Stimulated activated CD8-positive, alpha-beta memory T cell treated with anti-CD3 and anti-CD28 coated beads, Interleukin-12 subunit alpha, Interleukin-12 subunit beta, amount 100 ng/mL, for 24 hours (primary cell): ENCODE measurements around the gene ANO2.
"Not testable (repeated sequence)": the region's sequence is repeated elsewhere in the genome, so short reads cannot be mapped to it uniquely, and the experiment has no call there.

ENCODE experiments used
- DNase-seq: peaks from one replicate; pipeline ENCODE4 v3.0.0-alpha.2; 2020; ENCODE audit errors: extremely low read depth

ANO2 gene

DNA sequence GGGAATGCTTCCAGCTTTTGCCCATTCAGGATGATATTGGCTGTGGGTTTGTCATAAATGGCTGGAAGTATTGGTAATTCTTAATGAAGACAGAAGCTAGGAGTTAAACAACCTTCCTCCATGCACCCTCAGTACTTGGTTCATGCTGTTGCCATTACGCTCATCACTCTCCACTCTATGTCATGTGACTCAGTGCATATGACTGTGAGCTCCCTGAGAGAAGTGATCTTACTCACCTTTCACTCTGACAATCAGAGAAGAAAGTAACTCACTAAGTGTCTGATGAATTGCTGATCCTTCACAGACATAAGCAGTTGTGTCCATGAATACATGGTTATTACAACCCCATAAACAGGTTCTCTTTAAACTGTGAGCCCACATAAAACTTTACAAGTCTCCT lies 275.4 kb downstream of the ANO2 start:
- DNase-seq: not testable (repeated sequence)

DNA sequence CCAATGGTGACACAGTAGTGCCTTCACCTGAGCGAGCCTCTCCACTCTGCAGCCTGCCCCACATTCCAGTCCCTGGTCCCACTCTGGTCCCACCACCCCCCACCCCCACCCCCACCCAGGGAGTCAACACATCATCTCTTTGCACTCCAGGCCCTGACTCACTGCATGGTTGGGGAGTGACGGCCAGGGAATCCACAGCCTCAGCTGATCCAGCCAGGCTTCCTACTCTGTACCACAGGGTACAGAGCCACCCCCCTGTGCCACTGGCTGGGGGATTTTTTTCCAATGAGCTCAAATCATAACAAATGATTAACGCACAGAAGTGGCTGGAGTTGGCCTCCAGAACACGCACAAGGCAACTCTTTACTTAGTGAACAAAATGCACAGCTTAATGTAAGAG lies 279.4 kb downstream of the ANO2 start:
- DNase-seq: no peak

DNA sequence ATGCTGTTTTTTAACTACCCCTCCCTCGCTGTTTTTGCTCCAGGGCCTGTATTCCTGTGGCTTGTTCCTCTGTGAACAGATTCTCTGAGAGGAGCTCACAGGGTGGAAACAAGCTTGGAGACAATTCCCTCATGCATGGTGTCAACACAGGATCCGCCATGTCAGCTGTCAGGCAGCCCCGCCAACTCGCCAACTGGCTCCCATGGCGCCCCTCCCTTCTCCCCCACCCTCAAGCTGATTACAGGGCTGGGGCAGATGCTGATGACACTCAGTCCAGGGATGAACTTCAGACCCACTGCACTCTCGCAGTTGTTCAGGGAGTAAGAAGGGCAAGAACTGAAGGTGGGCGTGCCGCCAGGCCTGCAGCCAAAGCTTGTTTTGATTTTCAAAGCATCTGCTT lies 283.2 kb downstream of the ANO2 start:
- DNase-seq: no peak

DNA sequence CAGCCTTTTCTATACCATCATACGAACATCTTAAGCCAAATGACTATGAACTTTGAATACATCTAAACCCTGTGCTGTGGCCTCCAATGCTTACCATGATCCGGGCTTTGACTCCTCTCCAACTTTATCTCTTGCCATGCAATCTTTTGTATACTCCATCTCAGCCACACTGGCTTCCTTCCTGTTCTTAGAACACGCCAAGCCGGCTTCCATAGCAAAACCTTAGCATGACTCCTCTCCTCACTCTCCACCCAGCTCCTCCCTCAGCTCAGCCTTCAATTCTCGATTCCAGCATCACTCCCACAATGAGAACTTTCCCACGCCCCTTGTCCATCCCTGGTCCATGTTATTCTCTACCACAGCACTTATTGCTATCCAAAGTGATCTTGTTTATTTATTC lies 284.8 kb downstream of the ANO2 start:
- DNase-seq: no peak

DNA sequence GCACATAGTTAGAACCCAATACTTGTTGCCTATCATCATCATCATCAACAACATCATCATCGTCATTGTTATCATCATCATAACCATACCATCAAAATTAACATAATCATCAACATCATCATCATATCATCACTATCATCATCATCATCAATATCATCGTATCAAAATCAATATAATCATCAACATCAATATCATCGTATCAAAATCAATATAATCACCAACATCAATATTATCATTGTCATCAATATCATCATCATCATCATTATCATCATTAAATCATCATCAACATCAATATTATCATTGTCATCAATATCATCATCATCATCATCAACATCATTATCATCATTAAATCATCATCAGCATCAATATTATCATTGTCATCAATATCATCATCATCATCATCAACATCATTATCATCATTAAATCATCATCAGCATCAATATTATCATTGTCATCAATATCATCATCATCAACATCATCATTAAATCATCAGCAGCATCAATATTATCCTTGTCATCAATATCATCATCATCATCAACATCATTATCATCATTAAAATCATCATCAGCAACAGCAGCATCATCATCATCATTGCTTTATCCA lies 286.6 kb downstream of the ANO2 start:
- not testable (repeated sequence) for DNase-seq

DNA sequence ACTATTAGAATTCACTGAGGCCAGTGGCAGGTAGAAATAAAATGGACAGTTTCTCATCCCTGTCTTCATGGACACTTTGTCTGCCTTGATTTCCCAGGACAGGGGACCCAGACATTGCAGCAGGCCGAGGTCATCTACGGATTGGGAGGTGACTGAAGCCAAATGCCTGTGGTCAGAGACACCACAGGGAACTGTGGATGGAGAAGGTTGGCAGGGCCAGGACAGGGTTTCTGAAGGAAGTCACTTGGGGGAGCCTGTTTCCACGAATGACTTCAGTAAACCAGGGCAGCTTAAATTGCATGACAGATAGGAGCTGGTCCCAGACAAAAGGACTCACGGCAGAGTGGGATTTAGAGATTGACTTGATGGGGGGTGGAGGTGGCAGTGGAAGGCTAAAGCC lies 288.2 kb downstream of the ANO2 start:
- no peak for DNase-seq

DNA sequence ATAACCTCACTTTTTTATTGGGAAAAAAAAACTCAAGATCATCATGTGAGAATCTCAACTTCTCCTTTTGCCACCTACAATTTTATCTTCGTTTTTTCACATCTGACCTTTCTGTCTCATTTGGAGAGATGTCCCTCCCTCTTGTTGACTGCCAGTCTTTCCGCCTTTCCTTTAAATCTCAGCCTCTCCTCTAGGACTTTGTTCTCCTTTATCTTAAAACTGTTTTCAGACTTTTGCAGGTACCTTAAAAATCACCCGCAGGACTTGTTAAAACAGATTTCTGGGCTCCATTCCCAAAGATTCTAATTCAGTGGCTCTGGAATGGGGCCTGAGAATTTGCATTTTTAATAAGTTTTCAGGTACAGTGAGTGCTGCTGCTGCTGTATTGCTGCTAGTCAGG lies 289.9 kb downstream of the ANO2 start:
- DNase-seq: no peak

DNA sequence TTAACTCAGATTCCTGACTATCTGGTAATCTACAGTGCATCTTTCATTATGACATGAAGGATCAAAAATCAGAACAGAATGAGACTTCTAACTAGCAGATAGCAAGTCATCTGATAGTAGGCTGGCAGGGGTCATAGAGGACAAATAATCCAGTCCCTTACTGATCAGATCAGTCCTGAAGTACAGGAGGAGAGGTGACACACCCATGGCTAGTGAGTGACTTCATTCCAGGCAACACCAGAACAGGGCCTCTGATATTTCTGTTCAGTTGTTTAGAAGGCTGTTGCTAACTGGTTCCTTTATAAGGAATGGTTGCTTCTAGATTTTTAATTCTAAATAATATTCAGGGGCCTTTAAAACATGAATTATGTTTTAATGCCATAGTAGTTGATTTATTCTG lies 291.0 kb downstream of the ANO2 start:
- no peak for DNase-seq

DNA sequence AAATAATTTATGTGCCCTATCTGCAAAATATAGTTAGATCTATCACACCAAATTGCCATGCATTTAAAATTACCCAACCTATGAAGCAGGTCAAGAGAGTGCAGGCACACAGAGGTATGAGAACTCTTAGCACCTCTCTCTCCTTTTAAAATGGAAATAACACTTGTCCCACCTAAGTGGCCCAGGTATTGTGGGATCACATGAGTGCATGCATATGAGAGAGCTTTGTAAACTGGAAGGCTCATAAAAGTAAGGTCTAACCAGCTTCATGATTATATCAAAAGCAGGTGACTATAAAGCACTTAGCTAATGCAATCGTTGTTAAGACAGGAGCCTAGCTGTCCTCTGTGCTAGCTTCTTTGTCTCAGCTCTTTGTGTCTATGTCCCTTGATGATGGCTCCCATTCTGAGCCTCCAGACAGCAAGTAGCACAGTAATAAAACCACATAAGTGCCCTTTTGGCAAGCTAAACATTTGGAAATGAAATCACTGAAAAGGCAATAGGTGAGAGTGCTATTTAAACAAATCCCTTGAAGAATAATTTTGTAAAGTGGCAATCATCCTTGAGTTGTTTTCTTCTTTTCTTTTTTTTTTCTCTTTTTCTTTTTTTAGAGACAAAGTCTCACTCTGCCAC lies 294.1 kb downstream of the ANO2 start:
- no peak for DNase-seq

DNA sequence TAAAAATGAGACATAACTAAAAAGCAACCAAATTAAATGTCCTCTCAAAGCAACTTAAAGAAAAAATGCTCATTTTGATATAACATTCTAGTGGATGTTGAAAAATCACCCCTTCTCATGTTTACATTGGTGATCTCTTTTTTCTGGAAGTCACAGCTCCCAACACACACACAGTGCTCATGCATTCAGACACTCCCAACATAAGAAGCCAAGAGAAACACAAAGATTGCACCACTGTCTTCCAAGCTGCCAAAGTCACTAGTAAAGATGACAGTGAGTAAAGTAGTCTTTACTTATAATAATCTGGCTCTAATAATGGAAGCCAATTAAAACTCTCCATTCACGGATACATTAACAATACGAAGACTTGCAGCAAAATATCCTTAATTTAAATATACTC lies 294.8 kb downstream of the ANO2 start:
- no peak for DNase-seq

DNA sequence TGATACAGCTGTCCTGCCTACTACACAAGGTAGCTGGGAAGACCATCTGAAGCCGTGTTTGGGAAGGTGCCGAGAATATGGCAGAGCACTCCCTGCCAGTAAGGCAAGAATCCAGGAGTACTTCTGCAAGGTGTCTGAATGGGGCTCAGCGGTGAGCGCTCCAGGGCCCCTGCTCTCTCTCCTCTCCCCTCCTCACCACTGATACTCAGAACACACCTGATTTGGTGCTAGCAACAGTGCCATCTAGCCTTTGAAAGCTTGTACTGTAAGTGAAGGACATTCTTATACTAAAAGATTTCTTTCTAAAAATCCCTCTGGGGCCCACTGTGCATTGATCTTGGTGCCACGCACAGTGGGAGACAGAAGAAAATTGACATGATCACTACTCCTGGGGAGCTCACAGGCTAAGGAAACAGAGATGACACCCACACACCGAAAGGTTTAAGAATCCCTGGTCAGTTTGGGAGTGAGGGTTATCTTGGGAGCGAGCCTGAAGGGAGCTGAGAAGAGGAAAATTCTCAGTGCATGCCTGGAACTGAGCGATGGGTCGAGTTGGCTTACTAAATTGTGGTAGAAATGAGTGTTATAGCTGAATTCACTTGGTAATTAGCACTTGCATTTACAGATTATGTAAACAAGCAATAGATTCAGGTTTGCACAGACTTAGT lies 296.2 kb downstream of the ANO2 start:
- no peak for DNase-seq

DNA sequence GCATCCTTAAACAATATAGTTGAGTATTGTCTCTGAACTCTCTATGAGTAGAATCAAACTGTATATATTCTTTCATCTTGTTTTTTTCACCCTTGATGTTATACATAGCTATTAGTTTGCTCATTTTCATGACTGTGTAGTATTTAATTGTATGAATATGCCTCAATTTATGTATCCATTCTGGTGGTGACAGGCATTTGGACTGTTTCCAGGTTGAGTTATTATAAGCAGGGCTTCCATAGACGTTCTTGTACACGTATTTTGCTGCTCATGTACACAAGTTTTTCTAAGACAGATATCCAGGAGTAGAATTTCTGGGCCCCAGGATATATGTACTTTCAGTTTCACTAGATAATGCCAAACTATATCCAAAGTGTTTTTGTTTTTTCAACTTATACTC lies 301.8 kb downstream of the ANO2 start:
- no peak for DNase-seq

DNA sequence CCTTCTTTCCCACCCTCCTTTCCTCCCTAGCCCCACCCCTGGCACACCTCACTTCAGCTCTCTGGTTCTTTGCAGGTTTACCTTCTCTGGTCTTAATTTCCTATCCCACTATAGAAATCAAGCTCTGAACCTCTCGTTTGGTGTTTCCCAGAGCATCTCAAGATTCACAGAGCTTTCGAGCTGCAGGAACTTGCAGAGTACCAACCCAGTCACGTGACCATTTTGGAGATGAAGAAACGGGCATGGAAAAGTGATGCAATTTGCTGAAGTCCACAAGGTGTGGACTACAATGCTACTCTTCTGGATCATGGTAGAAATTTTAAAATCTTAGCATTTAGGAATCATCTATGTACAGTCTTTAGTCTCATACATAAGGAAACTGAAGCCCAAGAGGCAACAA lies 307.4 kb downstream of the ANO2 start:
- no peak for DNase-seq

DNA sequence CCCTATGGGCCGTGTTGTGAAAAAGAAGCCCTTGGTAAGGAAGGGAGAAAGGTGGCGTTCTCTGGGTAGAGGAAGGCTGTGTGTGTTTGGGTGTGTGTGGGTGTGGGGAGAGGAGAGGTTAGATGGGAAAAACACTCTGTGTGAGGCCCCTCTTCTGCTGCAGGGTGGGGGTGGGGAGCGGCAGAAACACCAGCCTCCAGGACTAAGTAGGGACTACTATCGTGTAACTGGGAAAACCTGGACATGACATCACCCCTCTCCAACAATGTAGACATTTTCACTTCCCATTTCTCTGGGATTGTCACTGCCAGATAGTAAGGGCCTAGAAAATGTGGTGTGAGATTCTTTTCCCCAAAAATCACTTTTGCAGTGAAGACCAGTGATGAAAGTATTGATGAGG lies 308.2 kb downstream of the ANO2 start:
- no peak for DNase-seq

DNA sequence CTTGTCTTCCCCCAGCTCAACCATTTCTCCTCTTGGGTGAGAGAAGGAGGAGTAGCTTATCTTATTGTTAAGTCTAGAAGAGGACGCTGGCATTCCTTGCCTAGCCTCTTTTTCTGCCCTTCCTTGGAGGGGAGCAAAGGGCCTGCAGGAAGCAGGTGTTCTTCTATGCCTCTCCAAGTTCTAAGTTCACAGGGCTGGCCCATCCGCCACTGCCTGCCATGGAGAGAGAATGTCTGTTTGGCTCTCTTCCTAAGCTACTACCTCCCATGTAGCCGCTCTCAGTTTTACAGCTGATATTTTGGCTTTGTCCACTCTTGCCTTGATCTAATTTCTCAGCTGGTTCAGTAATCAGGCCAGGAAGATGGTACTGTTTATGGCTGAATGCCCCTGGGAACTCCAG lies 312.0 kb downstream of the ANO2 start:
- DNase-seq: no peak

DNA sequence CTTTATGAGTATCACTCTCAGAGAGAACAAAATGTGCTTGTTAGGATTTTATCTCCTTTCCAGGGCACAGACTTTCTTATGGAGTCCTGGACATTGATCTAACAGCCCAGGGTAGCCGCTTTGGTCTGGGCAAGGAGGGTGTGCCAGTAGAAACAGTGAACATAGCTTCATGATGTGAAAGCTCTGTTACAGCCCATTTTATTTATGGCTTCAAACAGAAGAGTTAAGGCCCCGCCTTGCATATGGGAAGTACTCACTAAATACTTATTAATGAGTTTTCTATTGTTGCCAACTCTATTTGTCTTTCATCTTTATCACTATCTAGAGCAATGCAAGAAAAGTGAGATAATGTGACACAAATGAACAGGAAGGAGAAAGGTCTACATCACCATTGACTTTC lies 312.6 kb downstream of the ANO2 start:
- DNase-seq: no peak

DNA sequence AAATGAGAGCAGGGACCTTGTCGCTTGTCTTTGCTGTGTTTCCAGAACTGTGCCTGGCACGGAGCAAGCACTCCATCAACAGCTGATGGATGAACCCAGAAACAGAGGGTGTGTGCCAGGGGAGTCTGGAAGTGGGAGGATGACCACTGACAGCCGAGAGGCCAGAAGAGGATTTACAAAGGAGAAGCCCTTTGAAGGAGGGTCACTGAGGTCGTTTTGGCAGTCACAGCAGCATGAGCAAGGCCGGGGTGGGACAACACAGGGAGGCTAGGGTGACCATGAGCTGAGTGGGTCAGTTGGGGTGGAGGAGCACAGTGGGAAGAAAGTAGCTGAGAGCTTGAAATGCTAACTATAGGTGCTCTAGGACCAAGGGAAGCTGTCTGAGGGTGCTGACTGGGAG lies 313.6 kb downstream of the ANO2 start:
- DNase-seq: no peak

DNA sequence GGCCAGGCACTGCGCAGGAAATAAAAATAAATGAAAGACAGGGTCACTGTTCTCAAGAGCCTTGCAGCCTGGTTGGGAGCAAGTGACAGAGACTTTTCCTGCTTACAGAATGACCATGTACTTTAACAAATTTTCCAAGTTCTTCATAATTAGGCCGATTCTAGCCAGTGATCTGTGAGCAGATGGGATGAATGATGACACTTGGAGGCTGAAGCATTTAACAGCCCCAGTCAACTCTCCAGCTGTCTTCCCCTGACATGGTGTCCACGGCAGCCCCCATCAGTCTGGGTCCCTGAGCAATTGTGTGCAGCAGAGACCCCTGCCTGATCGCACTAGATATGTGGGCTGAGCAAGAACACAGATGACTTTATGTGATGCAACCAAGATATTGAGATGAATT lies 314.3 kb downstream of the ANO2 start:
- DNase-seq: no peak

DNA sequence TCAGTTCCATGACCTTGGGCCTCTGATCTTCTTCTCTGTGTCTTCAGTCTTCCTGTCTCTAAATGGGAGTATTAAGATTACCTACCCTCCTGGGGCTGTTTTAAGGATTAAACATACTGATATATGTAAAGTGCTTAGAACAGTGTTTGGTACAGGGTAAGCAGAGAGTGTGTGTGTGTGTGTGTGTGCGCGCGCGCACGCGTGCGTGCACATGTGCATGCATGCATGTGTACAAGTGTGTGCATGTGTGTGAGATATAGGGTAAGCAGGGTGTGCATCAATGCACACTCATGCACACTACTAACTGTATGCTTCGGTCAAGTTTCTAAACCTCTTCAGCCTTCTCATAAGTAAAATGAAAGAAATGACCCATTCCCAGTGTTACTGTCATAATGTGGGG lies 316.6 kb downstream of the ANO2 start:
- no peak for DNase-seq

DNA sequence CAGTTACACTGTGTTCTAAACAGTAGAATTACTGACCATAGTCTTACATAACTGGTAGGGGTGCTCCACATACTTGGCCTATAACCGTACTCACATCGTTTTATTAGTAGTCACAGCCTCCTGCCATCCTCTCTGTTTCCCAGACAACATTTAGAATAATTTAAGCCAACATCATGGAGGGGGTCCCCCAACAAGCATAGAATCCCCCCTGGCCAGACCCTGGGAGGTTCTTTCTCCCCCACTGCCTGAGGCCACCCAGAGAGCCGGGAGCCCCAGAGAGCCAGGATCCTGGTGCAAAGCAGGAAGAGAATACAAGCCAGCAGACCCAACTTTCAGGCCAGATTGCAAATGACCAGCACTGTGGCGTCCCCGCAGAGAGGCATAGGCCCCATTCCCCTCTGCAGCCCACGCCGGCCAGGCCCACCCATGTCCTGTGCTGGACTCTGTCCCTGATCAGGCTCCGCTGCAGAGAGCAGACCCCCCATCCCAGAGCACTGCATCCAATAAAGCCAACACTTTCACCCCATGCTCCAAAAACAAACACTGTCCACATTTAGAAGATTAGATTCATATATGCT lies 317.9 kb downstream of the ANO2 start:
- DNase-seq: no peak

DNA sequence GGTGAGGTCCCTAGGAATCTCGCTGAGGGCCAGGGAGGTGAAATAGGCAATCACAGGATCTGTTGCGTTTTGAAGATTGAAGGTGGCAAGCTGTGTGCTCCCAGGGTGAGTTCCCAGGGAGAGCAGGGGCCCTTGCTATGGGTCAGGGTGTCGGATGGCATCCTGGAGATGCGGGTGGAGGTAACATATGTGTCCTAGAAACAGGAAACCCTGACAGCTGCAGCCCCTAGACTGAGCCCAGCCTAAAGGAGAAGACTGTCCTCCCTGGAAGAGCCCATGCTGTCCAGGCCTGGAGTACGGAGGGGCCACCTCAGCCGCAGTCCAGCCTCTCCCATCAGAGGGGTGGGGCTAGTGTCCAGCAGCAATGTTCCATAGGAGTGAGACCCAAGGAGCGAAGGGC lies 318.9 kb downstream of the ANO2 start:
- no peak for DNase-seq

DNA sequence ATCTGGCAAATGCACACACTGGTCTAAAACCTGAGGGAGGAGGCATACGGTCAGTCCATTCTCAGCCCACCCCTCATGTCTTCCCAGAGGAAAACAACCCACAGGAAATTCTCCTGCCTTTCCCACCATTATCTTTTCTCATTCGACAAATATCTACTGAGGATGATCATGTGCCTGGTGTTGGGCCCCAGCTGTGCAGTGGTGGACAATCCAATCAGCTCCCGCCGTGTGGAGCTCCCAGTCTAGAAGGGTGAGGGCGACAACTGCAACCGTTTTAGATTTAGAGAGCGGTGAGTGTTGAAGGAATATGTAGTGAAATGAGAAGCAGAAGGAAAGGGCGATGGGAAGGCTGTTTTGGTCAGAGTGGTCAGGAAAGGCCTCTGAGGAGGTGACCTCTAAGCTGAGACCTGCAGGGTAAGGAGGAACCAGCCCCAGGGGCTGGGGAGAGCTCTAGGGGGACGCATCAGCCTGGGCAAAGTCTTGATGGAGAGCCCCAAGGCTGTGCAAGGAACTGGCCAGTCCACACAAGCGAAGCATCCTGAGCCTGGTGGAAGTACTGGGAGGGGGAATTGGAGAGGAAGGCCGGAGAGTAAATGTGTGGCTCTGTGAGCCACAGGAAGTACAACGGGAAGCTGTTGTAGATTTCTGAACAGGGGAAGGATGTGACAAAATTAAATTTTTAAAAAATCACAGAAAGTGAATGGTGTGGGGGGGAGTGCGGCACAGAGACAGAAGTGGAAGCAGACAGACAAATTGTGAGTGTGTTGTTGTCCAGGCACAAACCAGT lies 320.4 kb downstream of the ANO2 start:
- no peak for DNase-seq
